ENCODE data around the gene FER.

- no peak for TF ChIP-seq EZH2 (IDR thresholded peaks at IDR 0.05; ENCODE audit: low read length, unreplicated experiment)
- TF ChIP-seq CTCF (conservative IDR thresholded peaks at IDR 0.05; ENCODE audit: low read depth, low read length) = no peak
- TF ChIP-seq EZH2phosphoT487 (IDR thresholded peaks at IDR 0.05; ENCODE audit: borderline replicate concordance, low read length) = no peak
Observed at GRCh38 chr5:109049565-109049964, 301.9 kb downstream of the FER start.
